ENCODE results near the gene RFX2.
"Not testable (repeated sequence)": the region's sequence is repeated elsewhere in the genome, so short reads cannot be mapped to it uniquely, and the experiment has no call there.

The RFX2 gene

DNA sequence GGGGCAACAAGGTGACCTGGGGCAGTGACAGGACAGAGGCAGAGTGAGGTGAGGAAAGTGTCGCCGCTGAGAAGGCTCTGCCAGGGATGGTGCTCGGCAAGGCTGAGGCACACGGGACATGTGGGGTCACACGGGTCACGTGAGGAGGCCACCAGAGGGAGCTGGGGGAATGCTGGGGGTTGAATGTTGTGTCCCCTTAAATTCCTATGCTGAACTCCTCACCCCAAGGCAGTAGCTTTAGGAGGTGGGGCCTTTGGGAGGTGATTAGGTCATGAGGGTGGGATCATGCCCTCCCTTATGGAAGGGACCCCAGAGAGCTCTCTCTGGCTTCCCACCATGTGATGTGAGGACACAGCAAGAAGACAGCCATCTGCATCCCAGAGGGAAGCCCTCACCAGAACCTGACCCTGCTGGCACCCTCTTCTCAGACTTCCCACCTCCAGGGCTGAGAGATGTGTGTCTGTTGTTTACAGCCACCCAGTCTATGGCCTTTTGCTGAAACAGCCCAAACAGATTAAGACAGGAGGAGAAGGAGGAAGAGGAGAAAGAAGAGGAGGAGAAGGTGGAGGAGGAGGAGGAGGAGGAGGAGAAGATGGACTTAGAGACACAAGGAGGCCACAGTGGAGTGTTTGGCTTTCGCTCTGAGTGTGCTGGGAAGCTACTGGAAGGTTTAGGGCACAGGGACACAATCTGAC lies 35.4 kb downstream of the RFX2 start:
- no peak for DNase-seq (ENCODE audit: extremely low spot score)
- ChIA-PET POLR2A (interaction anchor here (0.6 kb wide), 1 partner anchor 49 kb away, joined by 3 read pairs; no protein-coding TSS in a partner anchor), CTCF (interaction anchor here (2.0 kb wide), 1 partner anchor 11 kb away, joined by 7 read pairs; no protein-coding TSS in a partner anchor)
- TF ChIP-seq, protein P1, sequence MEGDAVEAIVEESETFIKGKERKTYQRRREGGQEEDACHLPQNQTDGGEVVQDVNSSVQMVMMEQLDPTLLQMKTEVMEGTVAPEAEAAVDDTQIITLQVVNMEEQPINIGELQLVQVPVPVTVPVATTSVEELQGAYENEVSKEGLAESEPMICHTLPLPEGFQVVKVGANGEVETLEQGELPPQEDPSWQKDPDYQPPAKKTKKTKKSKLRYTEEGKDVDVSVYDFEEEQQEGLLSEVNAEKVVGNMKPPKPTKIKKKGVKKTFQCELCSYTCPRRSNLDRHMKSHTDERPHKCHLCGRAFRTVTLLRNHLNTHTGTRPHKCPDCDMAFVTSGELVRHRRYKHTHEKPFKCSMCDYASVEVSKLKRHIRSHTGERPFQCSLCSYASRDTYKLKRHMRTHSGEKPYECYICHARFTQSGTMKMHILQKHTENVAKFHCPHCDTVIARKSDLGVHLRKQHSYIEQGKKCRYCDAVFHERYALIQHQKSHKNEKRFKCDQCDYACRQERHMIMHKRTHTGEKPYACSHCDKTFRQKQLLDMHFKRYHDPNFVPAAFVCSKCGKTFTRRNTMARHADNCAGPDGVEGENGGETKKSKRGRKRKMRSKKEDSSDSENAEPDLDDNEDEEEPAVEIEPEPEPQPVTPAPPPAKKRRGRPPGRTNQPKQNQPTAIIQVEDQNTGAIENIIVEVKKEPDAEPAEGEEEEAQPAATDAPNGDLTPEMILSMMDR (IDR thresholded peaks at IDR 0.05; ENCODE audit: control extremely low read depth, extremely low read depth, low read depth, missing control alignments) = no peak

- DNase-seq (ENCODE audit: extremely low spot score) = no peak
- CTCF ChIA-PET = interaction anchor here (1.2 kb wide), 1 partner anchor 26 kb away, joined by 4 read pairs; no protein-coding TSS in a partner anchor
- TF ChIP-seq, protein P1 (IDR thresholded peaks at IDR 0.05; ENCODE audit: control extremely low read depth, extremely low read depth, low read depth, missing control alignments) = no peak
- POLR2A ChIA-PET = no interaction called here
These were observed 36.2 kb downstream of the RFX2 start for GRCh38 chr19:6073858-6074708.

DNA sequence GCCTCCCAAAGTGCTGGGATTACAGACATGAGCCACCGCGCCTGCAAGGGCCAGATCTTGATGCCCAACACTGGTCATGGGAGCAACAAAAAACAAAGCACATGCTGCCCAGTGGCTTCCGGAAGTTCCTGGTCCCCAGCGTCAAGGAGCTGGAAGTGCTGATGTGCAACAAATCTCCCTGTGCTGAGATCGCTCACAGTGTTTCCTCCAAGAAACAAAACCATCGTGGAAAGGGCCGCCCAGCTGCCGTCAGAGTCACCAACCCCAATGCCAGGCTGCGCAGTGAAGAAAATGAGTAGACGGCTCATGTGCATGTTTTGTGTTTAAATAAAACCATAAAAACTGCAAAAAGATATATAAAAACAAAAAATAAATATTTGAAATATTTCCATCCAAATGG lies 37.1 kb downstream of the RFX2 start:
- DNase-seq (ENCODE audit: extremely low spot score); POLR2A ChIA-PET: not testable (repeated sequence)
- CTCF ChIA-PET = interaction anchor here (1.2 kb wide), 1 partner anchor 25 kb away, joined by 4 read pairs; no protein-coding TSS in a partner anchor

DNA sequence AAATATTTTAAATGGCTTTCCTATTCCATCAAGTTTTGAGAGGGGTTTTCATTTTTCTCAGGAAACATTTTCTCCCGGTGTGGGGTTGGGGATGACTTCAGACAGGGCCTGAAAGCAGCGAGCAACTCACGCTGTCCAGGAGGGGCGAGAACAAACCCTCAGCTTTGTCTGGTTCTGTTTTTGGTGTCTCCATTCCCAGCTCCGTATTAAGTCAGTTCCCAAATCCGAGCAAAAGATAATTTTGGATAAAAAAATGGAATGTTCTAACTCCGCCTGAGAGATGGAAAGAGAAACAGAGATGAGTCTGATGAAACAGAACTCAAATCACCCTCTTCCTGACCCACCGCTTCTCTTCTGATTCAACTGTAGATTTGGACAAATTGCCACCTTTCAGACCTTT lies 38.4 kb downstream of the RFX2 start:
- TF ChIP-seq, protein P1 (IDR thresholded peaks at IDR 0.05; ENCODE audit: control extremely low read depth, extremely low read depth, low read depth, missing control alignments) = no peak
- CTCF ChIA-PET = interaction anchor here (1.1 kb wide), 1 partner anchor 54 kb away, joined by 3 read pairs; no protein-coding TSS in a partner anchor
- DNase-seq (ENCODE audit: extremely low spot score) = no peak
- POLR2A ChIA-PET = no interaction called here

- TF ChIP-seq, protein P1 (IDR thresholded peaks at IDR 0.05; ENCODE audit: control extremely low read depth, extremely low read depth, low read depth, missing control alignments) = no peak
- POLR2A ChIA-PET = no interaction called here
- CTCF ChIA-PET = interaction anchor here (1.1 kb wide), 1 partner anchor 55 kb away, joined by 3 read pairs; no protein-coding TSS in a partner anchor
- DNase-seq (ENCODE audit: extremely low spot score) = no peak
These were observed 39.4 kb downstream of the RFX2 start for GRCh38 chr19:6070720-6071485.

- no peak for DNase-seq (ENCODE audit: extremely low spot score)
- CTCF ChIA-PET = interaction anchor here (1.3 kb wide), 2 partner anchors 8 to 56 kb away, joined by 3 to 4 read pairs; no protein-coding TSS in a partner anchor
- POLR2A ChIA-PET = no interaction called here
- TF ChIP-seq, protein P1 (IDR thresholded peaks at IDR 0.05; ENCODE audit: control extremely low read depth, extremely low read depth, low read depth, missing control alignments) = no peak
These were observed 40.1 kb downstream of the RFX2 start for GRCh38 chr19:6070207-6070681.

Data from GM10248 (cell line).